NCI-H1694 (cell line): ENCODE measurements around the gene RNF26.

Source experiments
- DNase-seq: peaks from one replicate; lab custom pipeline; 2025; lab: John Stamatoyannopoulos, UW

RNF26 gene

DNA sequence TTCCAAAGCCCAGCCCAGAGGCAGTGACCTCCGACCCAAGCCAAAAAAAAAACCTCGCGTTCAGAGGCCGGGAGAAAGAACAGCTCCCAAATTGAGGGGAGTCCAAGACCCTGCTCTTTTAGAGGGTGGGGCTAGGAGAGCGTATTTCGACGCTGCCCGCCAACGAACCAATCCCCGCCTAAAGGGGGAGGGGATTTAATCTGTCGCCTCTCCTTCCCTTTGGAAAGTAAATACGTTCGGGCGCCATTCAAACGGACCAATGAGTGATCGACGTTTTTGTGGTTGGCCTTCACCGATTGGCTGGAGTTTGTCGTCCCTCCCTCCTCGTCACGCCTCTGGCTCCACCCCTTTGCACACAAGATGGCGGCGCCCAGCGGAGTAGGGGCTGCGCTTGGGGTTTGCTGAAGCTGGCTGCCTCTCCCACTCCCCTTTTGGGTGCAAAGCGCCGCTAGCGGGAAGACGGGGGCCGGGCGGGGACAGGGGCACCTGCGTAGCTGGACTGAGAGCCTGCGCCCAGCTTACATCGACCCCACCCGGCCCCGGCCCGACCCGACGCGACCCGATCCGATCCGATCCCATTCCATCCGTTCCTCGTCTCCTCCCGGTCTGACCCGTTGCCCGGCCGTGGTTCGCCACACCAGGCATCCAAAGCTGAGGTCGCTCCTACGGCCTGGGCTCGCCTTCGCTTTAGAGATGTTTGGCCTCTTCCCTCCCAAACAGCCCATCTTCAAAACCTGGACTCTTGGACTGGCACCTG, at the start of gene RNF26:
TSS of gene RNF26 (plus strand) at position 354 of the 757 bp plus-strand sequence. CDS start 596 bp downstream, outside the sequence.
- peak; percentile 87 for DNase-seq

DNA sequence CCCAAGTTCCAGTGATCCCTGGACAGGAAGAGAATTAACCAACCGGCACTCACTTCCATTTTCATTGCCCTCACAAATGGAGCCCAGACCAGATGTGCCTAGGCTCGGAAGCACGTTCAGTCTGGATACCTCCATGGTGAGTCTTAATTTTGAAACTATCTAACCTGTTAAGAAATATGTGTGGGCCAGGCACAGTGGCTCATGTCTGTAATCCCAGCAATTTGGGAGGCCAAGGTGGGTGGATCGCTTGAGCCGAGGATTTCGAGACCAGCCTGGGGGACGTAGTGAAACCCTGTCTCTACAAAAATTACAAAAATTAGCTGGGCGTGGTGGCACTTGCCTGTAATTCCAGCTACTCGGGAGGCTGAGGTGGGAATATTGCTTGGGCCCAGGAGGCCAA, 48.9 kb upstream of the RNF26 start:
- DNase-seq: no peak

DNA sequence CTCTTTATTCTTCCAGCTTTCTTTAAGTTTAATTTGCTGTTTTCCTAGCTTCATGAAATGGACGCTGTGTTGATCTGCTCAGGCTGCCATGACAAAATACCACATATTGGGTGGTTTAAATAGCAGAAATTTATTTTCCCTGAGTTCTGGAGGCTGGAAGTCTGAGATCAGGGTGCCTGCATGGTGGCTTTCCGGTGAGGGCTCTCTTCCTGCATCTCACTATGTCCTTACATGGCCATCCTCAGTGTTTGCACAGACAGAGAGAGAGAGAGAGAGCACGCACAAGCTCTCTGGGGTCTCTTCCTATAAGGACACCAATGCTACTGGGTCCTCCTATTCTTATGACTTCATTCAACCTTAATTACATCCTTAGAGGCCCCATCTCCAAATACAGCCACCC, 46.1 kb upstream of the RNF26 start:
- DNase-seq: no peak

DNA sequence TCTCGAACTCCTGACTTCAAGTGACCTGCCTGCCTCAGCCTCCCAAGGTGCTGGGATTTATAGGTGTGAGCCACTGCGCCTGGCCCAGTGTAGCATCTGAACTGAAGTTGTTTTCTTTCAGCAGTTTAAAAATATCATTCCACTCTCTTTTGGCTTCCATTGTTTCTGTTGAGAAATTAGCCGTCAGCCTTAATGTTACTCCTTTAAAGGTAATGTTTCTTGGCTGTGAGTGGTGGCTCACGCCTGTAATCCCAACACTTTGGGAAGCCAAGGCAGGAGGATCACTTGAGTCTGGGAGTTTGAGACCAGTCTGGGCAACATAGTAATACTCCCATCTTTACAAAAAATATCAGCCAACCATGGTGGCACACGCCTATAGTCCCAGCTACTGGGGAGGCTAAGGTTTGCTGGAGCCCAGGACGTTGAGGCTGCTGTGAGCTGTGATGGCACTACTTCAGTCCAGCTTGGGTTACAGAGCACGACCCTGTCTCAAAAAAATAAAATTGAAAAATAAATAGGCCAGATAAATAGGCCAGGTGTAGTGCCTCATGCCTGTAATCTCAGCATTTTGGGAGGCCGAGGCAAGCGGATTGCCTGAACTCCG, 43.3 kb upstream of the RNF26 start:
- DNase-seq: no peak

DNA sequence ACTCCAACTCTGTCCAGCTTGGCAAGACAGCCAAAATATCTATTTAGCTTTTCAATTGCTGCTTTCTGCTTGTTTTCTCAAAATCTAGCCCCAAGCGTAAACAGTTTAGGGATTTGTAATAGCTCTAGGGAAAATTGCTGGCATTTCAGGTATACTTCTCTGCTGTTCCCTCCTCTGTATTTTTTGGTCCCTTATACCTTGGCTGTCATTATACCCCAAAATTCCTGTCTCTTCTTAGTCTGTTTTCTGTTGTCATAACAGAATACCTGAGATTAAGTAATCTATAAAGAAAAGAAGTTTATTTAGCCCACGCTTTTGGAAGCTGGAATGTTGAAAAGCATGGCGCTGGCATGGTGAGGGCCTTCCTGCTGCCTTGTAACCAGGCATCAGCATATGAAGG, 40.9 kb upstream of the RNF26 start:
- DNase-seq: no peak

DNA sequence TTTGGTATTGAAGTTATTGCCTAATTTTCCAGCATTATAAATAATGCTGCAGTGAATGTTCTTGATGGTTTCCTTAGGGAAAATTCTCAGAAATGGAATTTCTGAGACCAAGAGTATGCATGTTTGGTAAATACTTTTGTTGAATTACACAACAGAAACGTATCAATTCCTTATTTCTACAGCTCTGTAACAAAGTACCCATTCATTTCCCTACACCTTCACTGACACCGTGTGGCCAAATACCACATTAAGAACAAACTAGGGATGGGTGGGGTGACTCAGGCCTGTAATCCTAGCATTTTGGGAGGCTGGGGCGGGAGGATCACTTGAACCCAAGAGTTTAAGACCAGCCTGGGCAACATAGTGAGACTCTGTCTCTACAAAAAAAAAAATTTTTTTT, 39.1 kb upstream of the RNF26 start:
- DNase-seq: no peak

DNA sequence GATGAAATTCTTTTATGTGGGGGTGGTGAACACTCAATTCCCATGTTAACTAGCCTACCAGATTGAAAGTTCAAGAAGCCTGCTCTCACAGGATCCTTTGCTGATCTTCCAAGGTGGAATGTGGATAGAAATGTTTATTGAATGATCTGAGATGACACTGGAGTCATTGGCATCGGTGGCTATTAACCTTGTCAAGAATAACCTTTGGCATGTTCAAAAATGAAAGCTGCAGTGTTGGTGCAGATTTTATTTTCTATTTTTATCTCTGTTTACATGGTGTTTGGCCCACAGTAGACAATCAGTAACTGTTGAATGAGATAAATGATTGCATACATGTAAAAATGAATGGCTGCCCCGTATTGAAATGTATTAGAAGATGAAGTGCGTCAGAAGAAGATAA, 36.4 kb upstream of the RNF26 start:
- no peak for DNase-seq

DNA sequence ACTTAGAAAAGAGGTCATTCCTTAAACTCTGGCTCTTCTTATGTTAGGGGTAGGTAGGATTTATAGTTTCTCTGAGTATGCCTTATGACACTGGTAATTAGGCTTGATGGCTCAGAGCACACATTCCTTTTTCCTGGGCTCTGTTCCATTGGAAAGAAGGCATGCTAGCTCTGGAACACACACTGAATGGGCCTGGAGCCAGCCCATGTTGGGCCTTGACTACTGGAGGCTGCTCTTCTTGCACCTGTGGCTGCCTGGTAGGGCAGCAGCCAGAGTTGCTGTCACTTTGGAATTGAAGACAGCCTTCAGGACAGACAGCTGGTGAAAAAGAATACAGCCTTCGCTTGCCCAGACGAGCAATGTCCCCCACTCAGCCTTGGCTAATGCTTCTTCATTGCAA, 35.6 kb upstream of the RNF26 start:
- no peak for DNase-seq

DNA sequence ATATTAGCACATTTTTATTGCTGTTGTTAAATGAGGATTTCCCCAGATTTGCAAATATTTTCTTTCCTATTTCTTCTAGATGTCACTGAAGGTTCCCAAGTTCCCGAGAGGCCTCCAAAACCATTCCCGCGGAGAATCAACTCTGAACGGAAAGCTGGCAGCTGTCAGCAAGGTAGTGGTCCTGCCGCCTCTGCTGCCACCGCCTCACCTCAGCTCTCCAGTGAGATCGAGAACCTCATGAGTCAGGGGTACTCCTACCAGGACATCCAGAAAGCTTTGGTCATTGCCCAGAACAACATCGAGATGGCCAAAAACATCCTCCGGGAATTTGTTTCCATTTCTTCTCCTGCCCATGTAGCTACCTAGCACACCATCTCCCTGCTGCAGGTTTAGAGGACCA, 34.9 kb upstream of the RNF26 start:
- no peak for DNase-seq

DNA sequence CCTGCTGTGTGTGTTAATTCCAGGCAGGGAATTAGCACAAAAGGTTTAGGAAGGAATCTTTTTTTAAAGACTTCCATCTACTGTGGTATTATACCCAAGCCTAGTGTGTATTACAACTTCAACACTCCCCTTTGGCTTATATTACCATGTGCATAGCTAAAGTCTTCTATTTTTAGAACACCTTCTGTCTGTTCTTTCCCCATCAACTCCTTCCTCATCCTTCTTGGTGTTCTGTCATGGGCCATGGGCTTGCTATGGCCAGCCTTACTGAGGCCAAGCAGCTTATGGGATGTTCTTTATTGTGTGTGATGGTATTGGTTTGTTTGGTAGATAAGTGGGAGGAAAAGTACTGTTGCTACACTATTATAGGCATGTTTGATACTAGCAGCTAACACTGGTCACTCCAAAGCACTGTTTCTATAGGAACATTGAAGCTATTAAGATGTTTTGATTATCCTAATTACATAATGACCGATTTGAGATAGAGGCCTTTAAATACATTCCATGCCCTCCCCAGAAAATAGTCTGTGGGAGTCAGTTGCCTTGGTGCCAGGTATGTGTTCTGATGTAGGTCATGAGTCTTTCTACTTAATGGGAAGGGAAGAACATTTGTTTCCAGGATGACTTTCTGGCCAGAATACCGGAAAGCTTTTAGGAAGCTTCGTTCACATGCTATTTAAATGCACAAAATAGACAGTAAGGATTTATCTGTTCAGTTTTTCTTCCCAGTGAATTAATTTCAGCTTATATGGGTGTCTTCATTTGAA, 33.9 kb upstream of the RNF26 start:
- no peak for DNase-seq

DNA sequence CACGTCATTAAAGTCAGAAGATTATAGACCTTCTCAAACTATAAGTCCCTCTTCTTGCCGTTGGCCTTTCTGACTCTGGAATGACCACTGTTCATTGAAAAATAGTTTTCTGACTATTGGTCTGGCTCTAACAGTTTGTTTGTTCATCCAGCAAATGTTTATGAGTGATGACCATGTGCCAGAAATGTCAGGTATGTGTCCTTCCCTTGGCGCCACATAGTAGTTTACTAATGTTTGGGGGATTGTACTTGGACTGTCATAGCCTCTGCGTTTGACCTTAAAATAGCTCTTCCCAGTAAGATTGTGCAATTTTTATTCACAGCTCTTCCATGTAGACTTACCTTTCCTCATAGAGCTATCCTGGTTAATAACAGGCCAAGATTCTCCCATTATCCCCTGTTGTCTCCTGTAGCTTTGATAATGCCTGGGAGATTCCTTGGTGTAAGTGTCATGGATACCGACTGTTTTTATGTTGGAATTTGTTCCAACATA, 31.1 kb upstream of the RNF26 start:
- DNase-seq: no peak

DNA sequence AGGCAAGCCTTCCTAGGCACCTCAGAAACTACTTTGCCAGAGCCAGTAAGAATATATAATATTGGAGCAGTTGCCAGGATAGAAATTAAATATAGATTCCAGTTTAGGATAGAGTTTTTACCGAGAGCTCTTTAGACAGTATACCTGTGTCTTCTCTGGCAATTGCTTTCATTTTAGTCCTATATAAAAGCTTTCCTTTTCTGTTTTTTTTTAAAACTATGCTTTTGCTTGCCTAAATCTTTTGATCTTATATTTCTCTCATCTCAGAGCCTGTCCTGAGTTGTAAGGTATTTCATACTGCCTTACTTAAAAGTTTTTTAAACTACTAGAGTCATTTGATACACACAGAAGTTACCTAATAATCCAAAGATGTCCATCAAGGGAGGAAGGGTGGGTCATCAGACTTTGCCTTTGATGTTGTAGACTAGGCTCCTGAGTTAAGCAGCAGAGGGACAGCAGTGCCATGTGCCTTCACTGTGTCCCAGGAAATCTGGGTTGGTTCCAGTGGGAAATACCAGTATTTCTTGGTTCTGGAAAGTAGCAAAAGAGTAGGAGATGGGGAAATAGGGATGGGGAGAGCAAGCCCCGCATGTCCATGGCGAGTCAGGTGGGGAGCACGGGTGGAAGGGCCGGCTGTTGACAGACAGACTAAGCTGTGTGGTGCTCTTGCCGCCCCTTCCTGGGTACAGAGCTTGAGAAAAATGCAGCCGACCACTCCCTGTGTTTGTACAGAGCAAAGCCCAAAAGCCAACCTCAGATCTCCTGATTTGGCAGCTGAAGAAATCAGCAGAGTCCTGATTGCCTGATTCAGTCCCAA, 28.6 kb upstream of the RNF26 start:
- no peak for DNase-seq

DNA sequence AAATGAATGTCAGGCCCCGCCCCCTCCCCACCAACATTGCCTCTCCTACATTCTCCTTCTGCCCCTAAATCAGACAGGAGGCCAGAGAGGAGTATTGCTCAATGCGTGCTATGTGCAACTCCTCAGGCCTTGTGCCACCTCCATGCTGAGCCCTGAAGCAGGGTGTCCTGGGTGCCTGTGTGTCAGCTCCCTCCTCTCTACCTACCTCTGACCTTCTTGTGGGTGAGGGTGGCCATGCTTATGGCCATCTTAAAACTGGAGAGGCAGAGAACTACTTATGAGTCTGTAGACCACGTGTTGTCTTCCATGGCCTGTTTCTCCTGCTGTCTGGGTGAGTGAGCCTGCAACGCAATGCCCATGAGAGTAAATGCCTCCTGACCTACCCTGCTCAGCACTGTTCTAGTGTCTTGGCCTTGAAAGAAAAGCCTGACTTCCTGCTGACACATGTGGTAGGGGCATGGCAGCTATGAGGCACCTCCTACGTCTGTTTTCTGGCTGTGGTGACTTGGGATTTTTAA, 27.9 kb upstream of the RNF26 start:
- DNase-seq: no peak

DNA sequence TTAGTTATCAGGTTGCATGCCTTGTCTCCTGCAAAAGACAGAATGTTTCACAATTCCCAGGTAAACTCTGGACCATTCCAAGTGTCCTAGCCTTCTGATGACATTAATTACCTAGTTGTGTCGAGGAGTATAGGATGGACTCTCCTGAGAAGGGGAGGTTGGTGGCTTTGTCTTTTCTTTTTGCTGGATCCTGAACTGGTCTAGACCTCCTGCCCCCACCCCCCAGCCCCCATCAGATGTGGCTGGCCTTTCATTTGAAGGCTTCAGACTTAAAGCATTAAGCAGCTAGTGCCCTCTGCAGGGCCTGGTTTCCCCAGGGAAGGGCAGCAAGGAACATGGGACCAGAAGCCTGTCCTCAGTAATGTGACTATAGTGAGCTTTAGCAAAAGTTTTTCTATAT, 27.1 kb upstream of the RNF26 start:
- no peak for DNase-seq

DNA sequence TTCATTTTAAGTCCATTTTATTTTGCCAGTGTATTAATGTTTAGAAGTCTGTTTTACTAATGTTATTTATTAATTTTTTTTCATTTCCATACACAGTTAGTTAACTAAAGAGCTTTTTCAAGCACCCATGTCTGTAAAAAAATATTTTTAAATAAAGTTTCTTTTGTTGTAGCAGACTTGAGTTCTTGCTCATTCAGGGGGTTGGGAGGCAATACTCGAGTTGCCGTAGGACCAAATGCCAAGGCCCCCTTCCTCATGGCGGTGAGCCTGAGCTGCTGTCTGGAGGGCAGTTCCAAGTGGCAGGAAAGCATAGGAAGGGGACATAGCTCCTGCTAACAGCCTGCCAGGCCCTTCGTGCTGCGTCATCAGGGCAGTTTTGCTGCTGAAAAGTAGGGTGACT, 26.4 kb upstream of the RNF26 start:
- no peak for DNase-seq

DNA sequence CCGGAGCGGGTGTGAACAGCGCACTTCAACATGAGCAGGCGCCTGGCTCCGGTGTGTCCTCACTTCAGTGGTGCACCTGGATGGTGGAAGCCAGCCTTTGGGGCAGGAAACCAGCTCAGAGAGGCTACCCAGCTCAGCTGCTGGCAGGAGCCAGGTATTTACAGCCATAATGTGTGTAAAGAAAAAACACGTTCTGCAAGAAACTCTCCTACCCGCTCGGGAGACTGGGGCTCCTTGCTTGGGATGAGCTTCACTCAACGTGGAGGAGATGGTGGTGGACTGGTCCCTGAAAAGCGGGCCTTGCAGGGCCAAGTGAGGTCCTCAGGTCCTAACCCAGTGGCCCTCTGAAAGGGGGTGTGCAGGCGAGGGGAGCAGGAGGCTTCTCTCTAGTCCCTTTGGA, 24.9 kb upstream of the RNF26 start:
- no peak for DNase-seq

DNA sequence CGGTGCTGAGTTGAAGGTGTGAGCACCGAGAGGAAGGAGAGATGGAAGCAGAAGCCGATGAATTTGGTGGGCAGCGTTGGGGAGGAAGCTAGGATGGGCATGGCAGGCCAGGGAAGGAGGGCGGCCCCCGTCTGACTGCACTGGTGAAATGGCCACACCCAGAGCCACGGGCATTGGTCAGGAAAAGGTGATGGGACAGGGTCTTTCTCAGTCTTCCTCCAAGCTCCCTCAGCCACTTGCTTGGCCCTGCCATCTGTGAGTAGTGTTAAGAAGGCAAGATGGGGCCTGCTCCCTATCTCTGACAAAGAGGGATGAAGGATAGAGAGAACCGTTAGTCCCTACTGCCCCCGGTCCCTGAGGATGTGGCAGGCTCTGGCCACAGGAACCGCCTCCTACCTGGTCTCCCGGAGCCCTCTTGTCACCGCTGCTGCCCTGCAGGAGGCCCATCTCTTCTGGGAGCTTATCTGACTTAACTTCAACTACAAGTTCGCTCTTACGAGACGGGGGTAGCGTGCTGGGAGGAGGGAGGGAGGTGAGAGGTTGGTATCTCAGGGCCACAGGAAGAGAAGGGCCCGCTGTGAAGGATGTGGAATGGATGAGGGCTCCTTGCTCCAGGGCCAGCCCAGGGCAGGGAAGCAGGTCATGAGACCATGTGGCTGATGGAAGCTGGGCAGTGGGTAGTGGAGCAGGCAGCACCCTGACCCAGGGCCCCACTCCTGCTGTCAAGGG, 24.2 kb upstream of the RNF26 start:
- no peak for DNase-seq

DNA sequence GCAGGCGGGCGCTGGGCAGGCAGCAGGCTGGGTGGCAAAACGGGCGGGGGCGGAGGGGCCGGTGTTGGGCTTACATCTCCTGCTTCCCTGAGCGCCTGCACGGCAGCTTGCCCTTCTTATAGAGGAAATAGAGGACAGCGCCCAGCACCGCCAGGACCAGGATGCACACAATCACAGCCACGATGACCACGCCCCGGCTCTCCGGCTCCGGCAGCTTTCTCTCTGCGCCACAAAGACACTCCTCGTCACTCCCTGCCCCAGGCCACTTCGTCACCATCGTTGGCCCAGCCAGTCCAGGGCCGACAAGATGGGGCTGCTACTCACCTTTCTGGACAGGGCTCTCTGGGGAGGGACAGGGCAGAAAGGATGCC, 23.7 kb upstream of the RNF26 start:
- DNase-seq: no peak

DNA sequence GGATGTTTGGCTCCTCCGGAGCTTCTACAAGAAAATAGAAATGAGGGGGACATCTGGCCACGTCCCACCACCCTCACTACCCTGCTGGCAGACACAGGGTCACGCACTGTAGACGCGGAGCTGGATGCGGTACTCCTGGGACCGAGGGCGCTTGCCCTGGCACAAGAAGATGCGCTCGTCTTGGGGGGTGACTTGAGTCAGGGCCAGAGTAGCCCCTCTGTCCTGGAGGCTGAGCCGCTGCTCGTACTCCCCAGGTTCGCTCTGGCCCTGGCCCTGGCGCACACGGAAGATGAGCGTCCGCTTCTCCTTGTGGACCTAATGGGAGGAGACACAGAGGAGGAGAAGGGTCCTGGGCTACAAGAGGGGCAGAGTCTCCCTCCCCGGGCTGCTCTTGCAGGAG, 19.6 kb upstream of the RNF26 start:
- DNase-seq: no peak

DNA sequence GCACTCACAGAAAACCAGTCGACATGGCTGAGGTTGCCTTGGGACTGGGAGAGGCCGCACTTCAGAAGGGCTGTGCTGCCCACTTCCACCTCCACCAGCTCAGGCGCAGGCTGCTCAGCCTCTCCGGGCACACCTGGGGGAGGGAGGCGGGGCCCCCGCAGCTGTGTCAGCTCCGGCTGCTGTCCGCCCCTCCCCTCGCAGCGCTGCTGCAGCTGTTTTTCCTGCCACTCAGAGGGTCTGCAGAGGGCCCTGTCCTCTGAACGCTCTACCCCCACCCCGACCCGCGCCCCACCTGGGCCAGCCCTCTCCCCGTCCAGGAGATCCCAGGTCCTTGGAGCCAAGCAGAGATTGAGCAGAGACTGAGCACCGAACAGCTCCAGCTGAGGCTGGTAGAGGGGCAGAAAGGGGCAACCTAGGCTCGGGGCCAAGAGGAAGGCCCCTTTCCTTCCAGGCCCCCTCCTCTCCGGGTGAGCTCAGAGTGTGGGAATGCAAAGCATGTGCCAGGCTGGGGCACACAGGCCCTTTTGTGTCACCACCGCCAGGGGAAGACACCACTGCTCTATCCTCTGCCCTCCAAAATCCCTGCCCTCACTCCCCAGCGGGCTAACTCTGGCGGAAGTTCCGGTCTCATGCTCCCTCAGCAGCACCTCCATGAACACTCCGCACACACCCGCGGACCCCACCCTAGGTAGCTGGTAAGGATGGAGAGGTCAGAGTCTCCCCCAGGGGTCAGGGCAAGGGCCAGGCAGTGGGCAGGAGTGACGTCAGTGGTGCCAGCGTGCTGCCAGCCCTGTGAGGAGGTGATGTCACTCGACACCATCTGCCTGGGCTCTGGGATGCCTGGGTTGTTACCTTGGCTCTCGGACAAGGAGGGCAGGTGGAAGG, 19.0 kb upstream of the RNF26 start:
- no peak for DNase-seq
